GM12878 (cell line): ENCODE results near the gene TMBIM6. TPM values are rescaled to one million over a fixed set of nuclear protein-coding genes. Genes with fewer than 3 reads are reported as not detected.
A peak's percentile ranks its signal among the peaks of the same experiment; 100 is the strongest.

Experiments
- ATAC-seq: fragments of 200-7000 bp; cut with Tn5 transposase; 3 replicates; pipeline ENCODE4 v1.9.1; 2020; ENCODE audit warnings: mild to moderate bottlenecking, moderate library complexity
- BruUV-seq: library from RNA; stranded (reverse); fragments of 400-500 nt; replicated peaks from 2 replicates; lab custom pipeline; 2021; lab: Mats Ljungman, UMichigan
- CTCF ChIA-PET: fragments of 300-600 bp; sonication (Branson Sonifier 250); formaldehyde crosslinking; extraction: SDS; loops from one replicate; lab custom pipeline; 2021; ENCODE audit warnings: inconsistent platforms; lab: Yijun Ruan, JAX
- POLR2A ChIA-PET: fragments of 350-600 bp; formaldehyde crosslinking; extraction: SDS; loops from one replicate; lab custom pipeline; 2021; ENCODE audit warnings: inconsistent platforms; lab: Charles Lee
- RAD21 ChIA-PET: fragments of 300-600 bp; sonication (Branson Sonifier 250); formaldehyde crosslinking; loops from one replicate; lab custom pipeline; 2023; ENCODE audit warnings: antibody characterized with exemption; ENCODE audit not compliant: unreplicated experiment; lab: Charles Lee
- SMC1A ChIA-PET: fragments of 300-600 bp; sonication (Branson Sonifier 250); formaldehyde crosslinking; loops from one replicate; lab custom pipeline; 2023; ENCODE audit not compliant: unreplicated experiment, uncharacterized antibody; lab: Charles Lee
- DNase-seq: peaks from one replicate; pipeline ENCODE4 v3.0.0-alpha.2; 2011; ENCODE audit warnings: low read depth, low spot score
- FAIRE-seq: peaks from 3 replicates; lab custom pipeline; 2011; peaks lifted over from hg19 to GRCh38; lab: Jason Lieb, UNC
- H2AFZ ChIP-seq: 2 replicates; pipeline ENCODE4 v1.6.0; 2011; ENCODE audit warnings: low read depth, low read length, control low read depth; ENCODE audit not compliant: control insufficient read depth
- H3K27ac ChIP-seq: 2 replicates; pipeline ENCODE4 v1.5.1; 2011; ENCODE audit warnings: control low read depth; ENCODE audit not compliant: control insufficient read depth, insufficient read depth
- H3K27me3 ChIP-seq, 2 experiments: replicated peaks in 1 of 2; 2 replicates each; pipeline versions ENCODE4 v1.6.0 to v1.6.1; 2011; ENCODE audit warnings: low read length in 1 of 2; ENCODE audit not compliant: control insufficient read depth in 2 of 2, insufficient read depth in 2 of 2
- H3K36me3 ChIP-seq, 2 experiments: 2 replicates each; pipeline ENCODE4 v1.5.1; 2011; ENCODE audit warnings: low read length in 1 of 2; ENCODE audit not compliant: control insufficient read depth in 2 of 2, insufficient read depth in 2 of 2
- H3K4me1 ChIP-seq: 2 replicates; pipeline ENCODE4 v1.6.1; 2011; ENCODE audit warnings: mild to moderate bottlenecking, low read length, moderate library complexity, mixed read lengths; ENCODE audit not compliant: control insufficient read depth, insufficient read depth
- H3K4me2 ChIP-seq: 2 replicates; pipeline ENCODE4 v1.6.0; 2011; ENCODE audit warnings: control low read depth; ENCODE audit not compliant: control insufficient read depth, insufficient read depth
- H3K4me3 ChIP-seq: fragments of 200-600 bp; sonication (generic); 2 replicates; pipeline ENCODE4 v1.5.1; 2016
- H3K79me2 ChIP-seq: 2 replicates; pipeline ENCODE4 v1.6.0; 2011; ENCODE audit warnings: low read length; ENCODE audit not compliant: control insufficient read depth, insufficient read depth
- H3K9ac ChIP-seq: 2 replicates; pipeline ENCODE4 v1.8.0; 2011; ENCODE audit warnings: low read length, control low read depth, mixed read lengths; ENCODE audit not compliant: control insufficient read depth, insufficient read depth
- H3K9me3 ChIP-seq: replicated peaks from 3 replicates; pipeline ENCODE4 v1.5.1; 2011; ENCODE audit warnings: mild to moderate bottlenecking, low read length; ENCODE audit not compliant: control insufficient read depth, insufficient read depth
- H4K20me1 ChIP-seq: 2 replicates; pipeline ENCODE4 v1.6.0; 2011; ENCODE audit not compliant: control insufficient read depth, insufficient read depth
- BCLAF1 ChIP-seq: fragments of 450-650 bp; IDR thresholded peaks from 2 replicates; pipeline ENCODE4 v1.6.1; 2017; ENCODE audit warnings: antibody characterized with exemption, mild to moderate bottlenecking, moderate library complexity
- CEBPB ChIP-seq, 2 experiments: fragments of 150-350 bp in 1 of 2; IDR thresholded peaks; 2 replicates each; pipeline ENCODE4 v1.6.1; 2012 to 2014; ENCODE audit warnings: low read depth in 2 of 2, low read length in 2 of 2, borderline replicate concordance in 1 of 2, inconsistent platforms in 1 of 2
- GABPA ChIP-seq: IDR thresholded peaks from 2 replicates; pipeline ENCODE4 v1.6.1; 2014; ENCODE audit warnings: antibody characterized with exemption, low read depth, mild to moderate bottlenecking, inconsistent platforms
- IKZF1 ChIP-seq: fragments of 450-650 bp; conservative IDR thresholded peaks from 2 replicates; pipeline ENCODE4 v1.6.1; 2017; ENCODE audit warnings: antibody characterized with exemption, mild to moderate bottlenecking
- IKZF2 ChIP-seq, 2 experiments: fragments of 450-650 bp; IDR thresholded peaks; 2 replicates each; pipeline ENCODE4 v1.6.1; 2017; ENCODE audit warnings: mild to moderate bottlenecking in 2 of 2, moderate library complexity in 2 of 2
- MTA2 ChIP-seq: fragments of 450-650 bp; IDR thresholded peaks from 2 replicates; pipeline ENCODE4 v1.6.1; 2016; ENCODE audit warnings: low read depth, mild to moderate bottlenecking, moderate library complexity
- MYB ChIP-seq: fragments of 150-350 bp; IDR thresholded peaks from 2 replicates; pipeline ENCODE4 v1.6.1; 2014; ENCODE audit warnings: mild to moderate bottlenecking, low read depth, low read length, borderline replicate concordance
- NFIC ChIP-seq: IDR thresholded peaks from 2 replicates; pipeline ENCODE4 v1.6.1; 2012; ENCODE audit warnings: low read depth, mild to moderate bottlenecking, inconsistent platforms, low read length, moderate library complexity
- NR2F1 ChIP-seq: fragments of 450-650 bp; conservative IDR thresholded peaks from 2 replicates; pipeline ENCODE4 v1.6.1; 2017; ENCODE audit warnings: mild to moderate bottlenecking
- RAD21 ChIP-seq: IDR thresholded peaks from 2 replicates; pipeline ENCODE4 v1.6.1; 2011; ENCODE audit warnings: mild to moderate bottlenecking, low read depth, low read length, moderate library complexity; ENCODE audit not compliant: insufficient read depth
- RAD51 ChIP-seq: fragments of 450-650 bp; IDR thresholded peaks from 2 replicates; pipeline ENCODE4 v1.6.1; 2016; ENCODE audit warnings: moderate library complexity, mild to moderate bottlenecking, inconsistent platforms
- SKIL ChIP-seq: fragments of 450-650 bp; IDR thresholded peaks from 2 replicates; pipeline ENCODE4 v1.6.1; 2017; ENCODE audit warnings: mild to moderate bottlenecking, low read depth, inconsistent platforms; ENCODE audit not compliant: poor library complexity, severe bottlenecking
- SMARCA5 ChIP-seq: fragments of 450-650 bp; IDR thresholded peaks from 2 replicates; pipeline ENCODE4 v1.6.1; 2017; ENCODE audit warnings: mild to moderate bottlenecking
- SREBF1 ChIP-seq: IDR thresholded peaks from 2 replicates; pipeline ENCODE4 v1.6.1; 2012; ENCODE audit warnings: mild to moderate bottlenecking, low read length
- SUZ12 ChIP-seq: fragments of 200-600 bp; sonication (generic); IDR thresholded peaks from one replicate; pipeline ENCODE4 v1.6.1; 2018; ENCODE audit warnings: antibody characterized with exemption, mild to moderate bottlenecking; ENCODE audit not compliant: unreplicated experiment
- YY1 ChIP-seq: IDR thresholded peaks from 2 replicates; pipeline ENCODE4 v1.6.1; 2011; ENCODE audit warnings: low read depth, mild to moderate bottlenecking, low read length
- ZBED1 ChIP-seq: IDR thresholded peaks from 2 replicates; pipeline ENCODE4 v1.6.1; 2016; ENCODE audit warnings: borderline replicate concordance
- WGBS: methylation state at CpG from one replicate; pipeline ENCODE4 v1.1.6; 2016; ENCODE audit warnings: low lambda C conversion rate; ENCODE audit not compliant: insufficient replicate concordance, insufficient coverage; ENCODE audit errors: missing lambda C conversion rate; 5-methylcytosine and 5-hydroxymethylcytosine counted together
- in situ Hi-C: fragments of 300-500 bp; cut with MboI; formaldehyde crosslinking; loops from 9 replicates; pipeline ENCODE4 v1.14.3; 2018; ENCODE audit warnings: mixed read lengths
- intact Hi-C: fragments of 100-400 bp; cut with micrococcal nuclease; formaldehyde crosslinking; loops from one replicate; pipeline ENCODE4 v1.14.2; 2022; ENCODE audit not compliant: unreplicated experiment
- polyA plus RNA-seq, 11 experiments: library from polyadenylated mRNA; depleted of rRNA in 4 of 11; unstranded in 6 of 11; stranded (reverse) in 5 of 11; fragments of >200 nt; fragmentation: Nextera tagmentation in 4 of 11; fragmentation: Illumina TruSeq in 1 of 11; extraction: Ambion mirVana in 4 of 11; extraction: Trizol in 1 of 11; gene quantifications; 1 replicate in 1 of 11; 2 replicates in 10 of 11; pipeline versions ENCODE4 v1.2.1 to v1.2.3, GENCODE V29; 2011 to 2016; ENCODE audit warnings: inconsistent platforms in 2 of 11, missing spikeins in 2 of 11, low read depth in 1 of 11
- total RNA-seq, 4 experiments: library from RNA; depleted of rRNA in 3 of 4; stranded (reverse); fragments of >200 nt in 3 of 4; fragmentation: Illumina TruSeq in 1 of 4; extraction: Trizol in 1 of 4; gene quantifications; 2 replicates each; pipeline versions ENCODE4 v1.2.1 to v1.2.3, GENCODE V29; 2013 to 2021

TMBIM6 gene
- total and polyA plus RNA-seq, 10 of the 15 experiments (the other 5 are each of a cell fraction or from before 2014, with no cell fraction given): 224 to 1,192 (median 379) TPM

GRCh38 chr12:49750027-49750995 lies 9.0 kb downstream of the TMBIM6 start:
- CTCF ChIA-PET: interaction anchor here (0.9 to 3.7 kb wide), 15 partner anchors 7 to 384 kb away, joined by 3 to 33 read pairs (median 5); partner anchors contain the start of gene TMBIM6
- RAD21 ChIA-PET: interaction anchor here (0.5 to 3.5 kb wide), 4 partner anchors 9 to 90 kb away, joined by 3 to 34 read pairs (median 8); partner anchors contain the start of genes FMNL3 and TMBIM6
- FAIRE-seq: no peak
- peak; percentile 53; the same call in 1 of the 2 replicates for TF ChIP-seq MTA2
- TF ChIP-seq SMARCA5: peak; percentile 40; the same call in 1 of the 2 replicates
- TF ChIP-seq NR2F1: 0 out of 2 replicates have a peak, but pooled peaks have one; percentile 15
- TF ChIP-seq MYB: no peak
- TF ChIP-seq BCLAF1: no peak
- no peak for TF ChIP-seq GABPA
- TF ChIP-seq IKZF1: peak; percentile 30; the same call in 1 of the 2 replicates
- peak in 1 of 2 experiments; percentile 82; a peak in 1 of 4 replicates for TF ChIP-seq CEBPB (IDR thresholded peaks at IDR 0.05; ENCODE audit: borderline replicate concordance in 1 of 2, low read depth in 2 of 2, low read length in 2 of 2)
- TF ChIP-seq RAD51: no peak
- peak in 1 of 2 experiments; percentile 53; a peak in 2 of 4 replicates for TF ChIP-seq IKZF2 (IDR thresholded peaks at IDR 0.05)
- no peak for TF ChIP-seq SKIL
- 0 out of 2 replicates have a peak, but pooled peaks have one; percentile 16 for TF ChIP-seq NFIC
- TF ChIP-seq SUZ12: no peak
- TF ChIP-seq ZBED1: no peak
- peak; percentile 30; the same call in 1 of the 2 replicates for TF ChIP-seq RAD21
- no peak for TF ChIP-seq SREBF1
- no peak for TF ChIP-seq YY1

More at GRCh38 chr12:49750027-49750995, 9.0 kb downstream of the TMBIM6 start:
- H3K27me3 ChIP-seq: no peaks in the 10 kb centered on the region
- H3K9ac ChIP-seq: peak overlapping the region; percentile 24; the same call in 1 of the 2 replicates
- peaks cover 5% of the 10 kb centered on the region; the same call in 1 of the 2 replicates for H4K20me1 ChIP-seq
- no peaks in the 10 kb centered on the region for H3K9me3 ChIP-seq
- peak overlapping the region; percentile 70 for H3K4me2 ChIP-seq
- in situ Hi-C loops: no loop called here
- H2AFZ ChIP-seq: no peak overlapping the region
- intact Hi-C loops: no loop called here
- ChIA-PET POLR2A (interaction anchor here (1.0 to 2.3 kb wide), 3 partner anchors 9 to 93 kb away, joined by 4 to 7 read pairs (median 5); partner anchors contain the start of genes BCDIN3D and TMBIM6), SMC1A (interaction anchor here (0.5 to 3.1 kb wide), 7 partner anchors 10 to 154 kb away, joined by 3 to 20 read pairs (median 5); partner anchors contain the start of gene TMBIM6)
- ATAC-seq: peak; percentile 81
- DNase-seq: peak; percentile 36
- H3K4me3 ChIP-seq: peak overlapping the region; percentile 48
- H3K79me2 ChIP-seq: peaks cover 87% of the 10 kb centered on the region
- H3K27ac ChIP-seq: peak overlapping the region; percentile 27
- H3K4me1 ChIP-seq: peaks cover 46% of the 10 kb centered on the region
- WGBS: 13% methylated on average over 8 of the region's 8 CpGs
- TSS peak; percentile 0 for BruUV-seq
- H3K36me3 ChIP-seq: peaks cover 4 to 31% of the 10 kb centered on the region in 2 experiments; a peak in 3 of 4 replicates
